GM18951 (cell line): ENCODE measurements around the gene PPP1CC.

Source experiments
- POLR2A ChIP-seq: IDR thresholded peaks from 4 replicates; pipeline ENCODE4 v1.6.1; 2011; ENCODE audit warnings: mild to moderate bottlenecking; ENCODE audit not compliant: insufficient read length, insufficient read depth; ENCODE audit errors: extremely low read depth
- in situ Hi-C: fragments of 300-500 bp; cut with MboI; formaldehyde crosslinking; loops from one replicate; pipeline ENCODE4 v1.12.0; 2022; ENCODE audit warnings: low sequenced_read_pairs, mixed read lengths, inconsistent platforms; ENCODE audit not compliant: unreplicated experiment

PPP1CC gene

GRCh38 chr12:110728628-110729027 lies 14.1 kb downstream of the PPP1CC start:
- TF ChIP-seq POLR2A = no peak
- in situ Hi-C loops = loop anchor here (10.0 kb wide), 1 partner anchor 106 kb away; no protein-coding TSS in a partner anchor

- TF ChIP-seq POLR2A = no peak
- in situ Hi-C loops = loop anchor here (10.0 kb wide), 1 partner anchor 108 kb away; no protein-coding TSS in a partner anchor
These were observed 15.9 kb downstream of the PPP1CC start for GRCh38 chr12:110726708-110727369.

GRCh38 chr12:110726028-110726427 lies 16.7 kb downstream of the PPP1CC start:
- TF ChIP-seq POLR2A = no peak
- in situ Hi-C loops = loop anchor here (10.0 kb wide), 1 partner anchor 109 kb away; no protein-coding TSS in a partner anchor

GRCh38 chr12:110725267-110725666 lies 17.4 kb downstream of the PPP1CC start:
- TF ChIP-seq POLR2A = no peak
- in situ Hi-C loops = loop anchor here (10.0 kb wide), 1 partner anchor 110 kb away; no protein-coding TSS in a partner anchor

GRCh38 chr12:110722892-110723291 lies 19.8 kb downstream of the PPP1CC start:
- in situ Hi-C loops = loop anchor here (10.0 kb wide), 1 partner anchor 112 kb away; no protein-coding TSS in a partner anchor

- in situ Hi-C loops = loop anchor here (10.0 kb wide), 1 partner anchor 113 kb away; no protein-coding TSS in a partner anchor
- no peak for TF ChIP-seq POLR2A
These were observed 21.1 kb downstream of the PPP1CC start for GRCh38 chr12:110721570-110721969.

GRCh38 chr12:110720516-110720915 lies 22.2 kb downstream of the PPP1CC start:
- no peak for TF ChIP-seq POLR2A
- in situ Hi-C loops = loop anchor here (10.0 kb wide), 1 partner anchor 114 kb away; no protein-coding TSS in a partner anchor

- TF ChIP-seq POLR2A = no peak
- in situ Hi-C loops = no loop called here
These were observed 24.3 kb downstream of the PPP1CC start for GRCh38 chr12:110718222-110718908.

GRCh38 chr12:110717037-110717436 lies 25.7 kb downstream of the PPP1CC start:
- TF ChIP-seq POLR2A = no peak
- in situ Hi-C loops = no loop called here

GRCh38 chr12:110708917-110709316 lies 33.8 kb downstream of the PPP1CC start:
- in situ Hi-C loops = loop anchor here (10.0 kb wide), 1 partner anchor 116 kb away; no protein-coding TSS in a partner anchor

GRCh38 chr12:110705309-110705708 lies 37.4 kb downstream of the PPP1CC start:
- no peak for TF ChIP-seq POLR2A
- in situ Hi-C loops = loop anchor here (10.0 kb wide), 1 partner anchor 119 kb away; no protein-coding TSS in a partner anchor

More at GRCh38 chr12:110708917-110709316, 33.8 kb downstream of the PPP1CC start:
- no peak for TF ChIP-seq POLR2A

- no peak for TF ChIP-seq POLR2A
- in situ Hi-C loops = loop anchor here (10.0 kb wide), 1 partner anchor 120 kb away; no protein-coding TSS in a partner anchor
These were observed 37.9 kb downstream of the PPP1CC start for GRCh38 chr12:110704750-110705149.

GRCh38 chr12:110704231-110704630 lies 38.5 kb downstream of the PPP1CC start:
- in situ Hi-C loops = loop anchor here (10.0 kb wide), 1 partner anchor 121 kb away; no protein-coding TSS in a partner anchor
- TF ChIP-seq POLR2A = no peak
